ENCODE results near the gene ARHGAP32.

DNA sequence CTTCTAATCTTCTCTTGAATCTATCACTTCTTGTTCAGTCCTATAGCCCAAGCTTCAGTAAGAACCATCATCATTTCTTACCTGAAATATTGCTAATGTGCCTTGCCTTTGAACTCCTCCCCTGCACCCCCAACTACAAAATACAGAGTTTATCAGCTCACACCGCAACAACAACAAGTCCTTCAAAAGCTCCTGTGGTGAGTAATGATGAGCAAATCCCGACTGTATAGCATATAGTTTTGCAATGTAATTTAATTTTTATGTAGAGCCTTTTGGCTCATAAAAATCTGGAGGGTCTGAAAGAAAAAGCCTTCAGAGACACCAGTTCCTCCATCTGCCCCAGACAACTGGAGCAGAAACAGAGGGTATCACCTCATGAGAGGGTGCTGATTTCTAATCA lies 124.7 kb downstream of the ARHGAP32 start:
- TF ChIP-seq, protein P1, sequence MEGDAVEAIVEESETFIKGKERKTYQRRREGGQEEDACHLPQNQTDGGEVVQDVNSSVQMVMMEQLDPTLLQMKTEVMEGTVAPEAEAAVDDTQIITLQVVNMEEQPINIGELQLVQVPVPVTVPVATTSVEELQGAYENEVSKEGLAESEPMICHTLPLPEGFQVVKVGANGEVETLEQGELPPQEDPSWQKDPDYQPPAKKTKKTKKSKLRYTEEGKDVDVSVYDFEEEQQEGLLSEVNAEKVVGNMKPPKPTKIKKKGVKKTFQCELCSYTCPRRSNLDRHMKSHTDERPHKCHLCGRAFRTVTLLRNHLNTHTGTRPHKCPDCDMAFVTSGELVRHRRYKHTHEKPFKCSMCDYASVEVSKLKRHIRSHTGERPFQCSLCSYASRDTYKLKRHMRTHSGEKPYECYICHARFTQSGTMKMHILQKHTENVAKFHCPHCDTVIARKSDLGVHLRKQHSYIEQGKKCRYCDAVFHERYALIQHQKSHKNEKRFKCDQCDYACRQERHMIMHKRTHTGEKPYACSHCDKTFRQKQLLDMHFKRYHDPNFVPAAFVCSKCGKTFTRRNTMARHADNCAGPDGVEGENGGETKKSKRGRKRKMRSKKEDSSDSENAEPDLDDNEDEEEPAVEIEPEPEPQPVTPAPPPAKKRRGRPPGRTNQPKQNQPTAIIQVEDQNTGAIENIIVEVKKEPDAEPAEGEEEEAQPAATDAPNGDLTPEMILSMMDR (IDR thresholded peaks at IDR 0.05), result no peak
- no peak for TF ChIP-seq POLR2A (IDR thresholded peaks at IDR 0.05)
